Renal cortical epithelial cell (primary cell): ENCODE results near the gene DPF1. TPM values are rescaled to one million over a fixed set of nuclear protein-coding genes. Genes with fewer than 3 reads are reported as not detected.
A peak's percentile ranks its signal among the peaks of the same experiment; 100 is the strongest.
"Not testable (repeated sequence)": the region's sequence is repeated elsewhere in the genome, so short reads cannot be mapped to it uniquely, and the experiment has no call there.

ENCODE experiments used
- DNase-seq: peaks from one replicate; pipeline ENCODE4 v3.0.0-alpha.2; 2011; ENCODE audit warnings: low read depth
- total RNA-seq: library from RNA; depleted of rRNA; stranded (reverse); fragments of >200 nt; gene quantifications from 2 replicates; pipeline ENCODE4 v1.2.3, GENCODE V29; 2014

DPF1 gene
- total RNA-seq, 1 donor from 2014 or later = 0.10 TPM

- DNase-seq = no peak
These were observed 27.0 kb upstream of the DPF1 start for GRCh38 chr19:38250821-38251563.

GRCh38 chr19:38250428-38250820, 26.4 kb upstream of the DPF1 start:
- DNase-seq = no peak

- no peak for DNase-seq
These were observed 24.4 kb upstream of the DPF1 start for GRCh38 chr19:38248421-38248820.

GRCh38 chr19:38247734-38248268, 23.8 kb upstream of the DPF1 start:
- peak; percentile 60 for DNase-seq

GRCh38 chr19:38247126-38247525, 23.1 kb upstream of the DPF1 start:
- no peak for DNase-seq

GRCh38 chr19:38245826-38246498, 21.9 kb upstream of the DPF1 start:
- no peak for DNase-seq

GRCh38 chr19:38243279-38243673, 19.3 kb upstream of the DPF1 start:
- DNase-seq = no peak

GRCh38 chr19:38239816-38240215, 15.8 kb upstream of the DPF1 start:
- no peak for DNase-seq

GRCh38 chr19:38234615-38235014, 10.6 kb upstream of the DPF1 start:
- DNase-seq = no peak

- DNase-seq = peak; percentile 35
These were observed 9.8 kb upstream of the DPF1 start for GRCh38 chr19:38233740-38234251.

GRCh38 chr19:38231918-38232317, 7.9 kb upstream of the DPF1 start:
- DNase-seq = no peak

- not testable (repeated sequence) for DNase-seq
These were observed 6.6 kb upstream of the DPF1 start for GRCh38 chr19:38230506-38231133.

GRCh38 chr19:38229585-38230073, 5.6 kb upstream of the DPF1 start:
- peak; percentile 36 for DNase-seq

GRCh38 chr19:38228491-38229439, 4.7 kb upstream of the DPF1 start:
- no peak for DNase-seq

- no peak for DNase-seq
These were observed 4.0 kb upstream of the DPF1 start for GRCh38 chr19:38228005-38228377.

- DNase-seq = no peak
These were observed 3.4 kb upstream of the DPF1 start for GRCh38 chr19:38227287-38228004.

GRCh38 chr19:38224863-38225218, 819 bp upstream of the DPF1 start:
- not testable (repeated sequence) for DNase-seq

GRCh38 chr19:38223617-38224013, 407 bp downstream of the DPF1 start:
- no peak for DNase-seq

GRCh38 chr19:38223119-38223523, 901 bp downstream of the DPF1 start:
- no peak for DNase-seq
